ENCODE results near the gene NUP98. TPM values are rescaled to one million over a fixed set of nuclear protein-coding genes. Genes with fewer than 3 reads are reported as not detected.

NUP98 gene
- total and polyA plus RNA-seq, 4 donors: 10.9 to 75.0 (median 43.9) TPM

GRCh38 chr11:3679077-3679476, 118.3 kb downstream of the NUP98 start:
- DNase-seq (ENCODE audit: low spot score): no peak
- H3K4me3 ChIP-seq (ENCODE audit: low read depth in 1 of 3, low read length in 3 of 3): no peak overlapping the region
- H3K9ac ChIP-seq (ENCODE audit: low read depth in 1 of 2, low read length in 2 of 2): no peak overlapping the region
- no peaks in the 10 kb centered on the region for H3K4me1 ChIP-seq (ENCODE audit: control insufficient read depth in 4 of 4, insufficient read depth in 4 of 4, low read length in 3 of 4)
- H3K9me3 ChIP-seq (ENCODE audit: control insufficient read depth in 4 of 4, low read length in 3 of 4): no peaks in the 10 kb centered on the region
- H3K27me3 ChIP-seq (ENCODE audit: control insufficient read depth in 4 of 4, insufficient read depth in 4 of 4, low read length in 3 of 4): no peaks in the 10 kb centered on the region
- 96% methylated on average over 3 of the region's 3 CpGs for WGBS
- H3K36me3 ChIP-seq (ENCODE audit: control insufficient read depth in 4 of 4, insufficient read depth in 3 of 4, low read depth in 1 of 4, low read length in 3 of 4): peaks cover 13 to 83% (median 73%) of the 10 kb centered on the region in 4 donors
- H3K27ac ChIP-seq (ENCODE audit: low read depth in 1 of 2, low read length in 2 of 2): no peak overlapping the region
- TF ChIP-seq HNF4A (conservative IDR thresholded peaks at IDR 0.05) (no peak), FOXA2 (IDR thresholded peaks at IDR 0.05) (no peak), EGR1 (IDR thresholded peaks at IDR 0.05; ENCODE audit: low read depth in 2 of 2) (no peak), FOXA1 (IDR thresholded peaks at IDR 0.05) (no peak), RAD21 (IDR thresholded peaks at IDR 0.05) (no peak), SP1 (IDR thresholded peaks at IDR 0.05) (no peak), RXRA (IDR thresholded peaks at IDR 0.05) (no peak), ZBTB33 (IDR thresholded peaks at IDR 0.05) (no peak), GABPA (IDR thresholded peaks at IDR 0.05 in 1 of 2, conservative IDR thresholded peaks at IDR 0.05 in 1 of 2) (no peak), NR2F2 (IDR thresholded peaks at IDR 0.05) (no peak), JUND (IDR thresholded peaks at IDR 0.05) (no peak)
- TF ChIP-seq, protein P1, sequence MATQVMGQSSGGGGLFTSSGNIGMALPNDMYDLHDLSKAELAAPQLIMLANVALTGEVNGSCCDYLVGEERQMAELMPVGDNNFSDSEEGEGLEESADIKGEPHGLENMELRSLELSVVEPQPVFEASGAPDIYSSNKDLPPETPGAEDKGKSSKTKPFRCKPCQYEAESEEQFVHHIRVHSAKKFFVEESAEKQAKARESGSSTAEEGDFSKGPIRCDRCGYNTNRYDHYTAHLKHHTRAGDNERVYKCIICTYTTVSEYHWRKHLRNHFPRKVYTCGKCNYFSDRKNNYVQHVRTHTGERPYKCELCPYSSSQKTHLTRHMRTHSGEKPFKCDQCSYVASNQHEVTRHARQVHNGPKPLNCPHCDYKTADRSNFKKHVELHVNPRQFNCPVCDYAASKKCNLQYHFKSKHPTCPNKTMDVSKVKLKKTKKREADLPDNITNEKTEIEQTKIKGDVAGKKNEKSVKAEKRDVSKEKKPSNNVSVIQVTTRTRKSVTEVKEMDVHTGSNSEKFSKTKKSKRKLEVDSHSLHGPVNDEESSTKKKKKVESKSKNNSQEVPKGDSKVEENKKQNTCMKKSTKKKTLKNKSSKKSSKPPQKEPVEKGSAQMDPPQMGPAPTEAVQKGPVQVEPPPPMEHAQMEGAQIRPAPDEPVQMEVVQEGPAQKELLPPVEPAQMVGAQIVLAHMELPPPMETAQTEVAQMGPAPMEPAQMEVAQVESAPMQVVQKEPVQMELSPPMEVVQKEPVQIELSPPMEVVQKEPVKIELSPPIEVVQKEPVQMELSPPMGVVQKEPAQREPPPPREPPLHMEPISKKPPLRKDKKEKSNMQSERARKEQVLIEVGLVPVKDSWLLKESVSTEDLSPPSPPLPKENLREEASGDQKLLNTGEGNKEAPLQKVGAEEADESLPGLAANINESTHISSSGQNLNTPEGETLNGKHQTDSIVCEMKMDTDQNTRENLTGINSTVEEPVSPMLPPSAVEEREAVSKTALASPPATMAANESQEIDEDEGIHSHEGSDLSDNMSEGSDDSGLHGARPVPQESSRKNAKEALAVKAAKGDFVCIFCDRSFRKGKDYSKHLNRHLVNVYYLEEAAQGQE (IDR thresholded peaks at IDR 0.05): no peak
- TF ChIP-seq, protein P2, sequence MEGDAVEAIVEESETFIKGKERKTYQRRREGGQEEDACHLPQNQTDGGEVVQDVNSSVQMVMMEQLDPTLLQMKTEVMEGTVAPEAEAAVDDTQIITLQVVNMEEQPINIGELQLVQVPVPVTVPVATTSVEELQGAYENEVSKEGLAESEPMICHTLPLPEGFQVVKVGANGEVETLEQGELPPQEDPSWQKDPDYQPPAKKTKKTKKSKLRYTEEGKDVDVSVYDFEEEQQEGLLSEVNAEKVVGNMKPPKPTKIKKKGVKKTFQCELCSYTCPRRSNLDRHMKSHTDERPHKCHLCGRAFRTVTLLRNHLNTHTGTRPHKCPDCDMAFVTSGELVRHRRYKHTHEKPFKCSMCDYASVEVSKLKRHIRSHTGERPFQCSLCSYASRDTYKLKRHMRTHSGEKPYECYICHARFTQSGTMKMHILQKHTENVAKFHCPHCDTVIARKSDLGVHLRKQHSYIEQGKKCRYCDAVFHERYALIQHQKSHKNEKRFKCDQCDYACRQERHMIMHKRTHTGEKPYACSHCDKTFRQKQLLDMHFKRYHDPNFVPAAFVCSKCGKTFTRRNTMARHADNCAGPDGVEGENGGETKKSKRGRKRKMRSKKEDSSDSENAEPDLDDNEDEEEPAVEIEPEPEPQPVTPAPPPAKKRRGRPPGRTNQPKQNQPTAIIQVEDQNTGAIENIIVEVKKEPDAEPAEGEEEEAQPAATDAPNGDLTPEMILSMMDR (IDR thresholded peaks at IDR 0.05; ENCODE audit: low read depth, low read length, missing input control): no peak

DNA sequence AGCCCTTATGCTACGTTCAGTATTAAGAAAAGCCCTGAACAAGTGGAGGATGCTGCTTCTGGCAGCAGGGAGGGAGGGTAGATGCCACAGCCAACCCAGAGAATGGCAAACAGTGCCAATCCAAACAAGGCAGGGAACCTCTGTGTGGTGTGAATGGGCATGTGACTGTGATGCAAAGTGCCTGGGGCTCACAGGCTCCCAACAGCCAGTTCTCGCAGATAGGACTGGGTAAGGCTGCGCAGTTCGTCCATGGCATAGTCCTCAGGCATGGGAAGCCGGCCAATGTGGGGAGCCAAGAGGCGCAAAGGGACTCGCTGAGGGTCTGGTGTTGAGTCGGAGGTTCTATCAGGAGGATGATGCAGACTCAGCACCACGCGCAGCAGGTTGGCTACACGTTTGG, 121.4 kb downstream of the NUP98 start:
- peaks cover 11 to 87% (median 65%) of the 10 kb centered on the region in 4 donors for H3K36me3 ChIP-seq (ENCODE audit: control insufficient read depth in 4 of 4, insufficient read depth in 3 of 4, low read depth in 1 of 4, low read length in 3 of 4)
- no peaks in the 10 kb centered on the region for H3K4me1 ChIP-seq (ENCODE audit: control insufficient read depth in 4 of 4, insufficient read depth in 4 of 4, low read length in 3 of 4)
- no peak overlapping the region for H3K9ac ChIP-seq (ENCODE audit: low read depth in 1 of 2, low read length in 2 of 2)
- no peaks in the 10 kb centered on the region for H3K9me3 ChIP-seq (ENCODE audit: control insufficient read depth in 4 of 4, low read length in 3 of 4)
- H3K4me3 ChIP-seq (ENCODE audit: low read depth in 1 of 3, low read length in 3 of 3): no peak overlapping the region
- WGBS: 97% methylated on average over 11 of the region's 11 CpGs
- H3K27ac ChIP-seq (ENCODE audit: low read depth in 1 of 2, low read length in 2 of 2): no peak overlapping the region
- DNase-seq (ENCODE audit: low spot score): no peak
- H3K27me3 ChIP-seq (ENCODE audit: control insufficient read depth in 4 of 4, insufficient read depth in 4 of 4, low read length in 3 of 4): no peaks in the 10 kb centered on the region
- TF ChIP-seq EGR1 (IDR thresholded peaks at IDR 0.05; ENCODE audit: low read depth in 2 of 2) (no peak), TAF1 (conservative IDR thresholded peaks at IDR 0.05) (no peak), RXRA (IDR thresholded peaks at IDR 0.05) (no peak), FOXA2 (IDR thresholded peaks at IDR 0.05) (no peak), JUND (IDR thresholded peaks at IDR 0.05) (no peak), YY1 (IDR thresholded peaks at IDR 0.05) (no peak), NR2F2 (IDR thresholded peaks at IDR 0.05) (no peak), SP1 (IDR thresholded peaks at IDR 0.05) (no peak), ZBTB33 (IDR thresholded peaks at IDR 0.05) (no peak), HNF4A (conservative IDR thresholded peaks at IDR 0.05) (no peak), MAX (IDR thresholded peaks at IDR 0.05) (no peak), FOXA1 (IDR thresholded peaks at IDR 0.05) (no peak), HNF4G (IDR thresholded peaks at IDR 0.05) (no peak), GABPA (IDR thresholded peaks at IDR 0.05 in 1 of 2, conservative IDR thresholded peaks at IDR 0.05 in 1 of 2) (no peak)
- TF ChIP-seq, protein P1 (IDR thresholded peaks at IDR 0.05): no peak
- TF ChIP-seq, protein P3, sequence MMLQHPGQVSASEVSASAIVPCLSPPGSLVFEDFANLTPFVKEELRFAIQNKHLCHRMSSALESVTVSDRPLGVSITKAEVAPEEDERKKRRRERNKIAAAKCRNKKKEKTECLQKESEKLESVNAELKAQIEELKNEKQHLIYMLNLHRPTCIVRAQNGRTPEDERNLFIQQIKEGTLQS (IDR thresholded peaks at IDR 0.05): no peak
